GM21526 (cell line): ENCODE measurements around the gene COL10A1.

Source experiments
- ATAC-seq: cut with Tn5 transposase; IDR thresholded peaks from one replicate; pipeline ENCODE4 v1.9.1; 2021; ENCODE audit warnings: moderate library complexity; ENCODE audit not compliant: unreplicated experiment, low FRiP score

COL10A1 gene

GRCh38 chr6:116126032-116126431 is at the start of gene COL10A1:
TSS of gene COL10A1 (minus strand) at chr6:116126132. CDS start at chr6:116125492, 640 bp downstream.
- ATAC-seq, result no peak

DNA sequence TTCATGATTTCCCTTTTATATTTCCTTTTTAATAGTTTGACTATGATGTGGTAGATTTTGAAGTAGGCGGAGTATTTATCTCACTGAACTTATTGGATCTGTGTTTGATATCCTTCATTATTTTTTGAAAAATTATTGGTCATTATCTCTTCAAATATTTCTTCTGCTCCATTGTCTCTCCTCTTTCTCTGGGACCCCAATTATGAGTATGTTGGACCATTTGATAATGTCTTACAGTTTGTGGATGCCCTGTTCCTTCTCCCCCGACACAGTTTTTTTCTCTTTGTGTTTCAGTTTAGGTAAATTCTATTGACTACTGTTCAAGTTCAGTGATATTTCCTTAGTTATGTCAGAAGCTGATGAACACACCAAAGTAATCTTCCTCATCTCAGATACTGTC is 49.4 kb upstream of the COL10A1 start:
- no peak for ATAC-seq

GRCh38 chr6:116173928-116174327 is 48.0 kb upstream of the COL10A1 start:
- ATAC-seq, result no peak

- ATAC-seq, result no peak
Measured at GRCh38 chr6:116170358-116171057, 44.6 kb upstream of the COL10A1 start.

DNA sequence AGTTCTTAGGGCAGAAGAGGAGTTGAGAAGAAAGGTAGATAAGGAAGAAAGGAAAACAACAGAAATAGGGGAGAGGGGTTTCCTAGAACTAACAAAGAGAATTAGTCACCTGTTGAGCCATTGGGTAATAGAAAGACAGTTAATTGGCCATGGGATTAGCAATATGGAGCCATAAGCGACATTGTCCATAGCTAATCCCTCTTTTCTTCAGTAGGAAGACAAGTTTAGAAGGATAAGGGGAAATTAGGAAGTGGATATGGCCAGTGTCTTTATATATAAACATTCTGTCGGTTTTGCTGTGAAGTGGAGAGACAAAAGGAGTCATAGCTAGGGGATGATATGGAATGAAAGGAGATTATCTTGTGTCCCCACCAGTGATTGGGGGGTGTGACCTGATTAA is 43.9 kb upstream of the COL10A1 start:
- no peak for ATAC-seq

DNA sequence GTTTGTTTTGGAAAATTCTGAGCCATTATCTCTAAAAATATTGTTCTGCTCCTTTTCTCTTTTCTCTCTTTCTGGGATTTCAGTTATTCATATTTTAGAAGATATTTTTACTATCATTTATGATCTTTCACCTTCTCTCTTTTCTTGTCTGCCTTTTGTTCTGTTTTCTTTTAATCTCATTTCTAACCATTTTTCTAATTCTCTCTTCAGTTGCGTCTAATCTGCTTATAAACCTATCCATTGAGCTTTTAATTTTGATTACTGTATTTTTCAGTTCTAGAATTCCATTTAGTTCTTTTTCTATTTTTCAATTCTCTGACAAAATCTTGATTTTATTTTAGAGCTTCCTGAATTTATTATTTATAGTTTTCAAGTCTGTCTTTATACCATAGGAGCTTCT is 42.2 kb upstream of the COL10A1 start:
- no peak for ATAC-seq

- ATAC-seq, result no peak
Measured at GRCh38 chr6:116166369-116166768, 40.4 kb upstream of the COL10A1 start.

GRCh38 chr6:116165596-116165995 is 39.7 kb upstream of the COL10A1 start:
- no peak for ATAC-seq

GRCh38 chr6:116159782-116160524 is 34.0 kb upstream of the COL10A1 start:
- ATAC-seq, result no peak

- ATAC-seq, result no peak
Measured at GRCh38 chr6:116158641-116159040, 32.7 kb upstream of the COL10A1 start.

DNA sequence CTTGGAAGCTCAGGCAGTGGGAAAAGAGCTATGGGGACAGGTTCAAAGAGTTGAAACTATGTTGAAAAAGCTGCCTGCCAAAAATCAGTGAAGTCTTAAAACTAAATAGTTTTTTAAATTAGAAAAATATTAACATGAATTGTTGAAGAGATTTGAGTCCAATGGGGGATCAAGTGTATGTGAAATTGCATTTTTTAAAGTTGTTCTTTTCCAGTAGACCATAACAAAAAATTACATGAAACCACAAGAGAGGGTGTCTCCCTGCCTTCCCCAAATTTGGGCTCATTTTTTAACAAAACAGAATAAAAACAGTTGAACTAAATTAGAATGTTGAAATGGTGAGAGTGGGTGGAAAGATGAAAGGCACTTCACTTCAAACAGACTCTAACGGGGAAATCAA is 31.5 kb upstream of the COL10A1 start:
- ATAC-seq, result no peak

- no peak for ATAC-seq
Measured at GRCh38 chr6:116156405-116157326, 30.7 kb upstream of the COL10A1 start.

DNA sequence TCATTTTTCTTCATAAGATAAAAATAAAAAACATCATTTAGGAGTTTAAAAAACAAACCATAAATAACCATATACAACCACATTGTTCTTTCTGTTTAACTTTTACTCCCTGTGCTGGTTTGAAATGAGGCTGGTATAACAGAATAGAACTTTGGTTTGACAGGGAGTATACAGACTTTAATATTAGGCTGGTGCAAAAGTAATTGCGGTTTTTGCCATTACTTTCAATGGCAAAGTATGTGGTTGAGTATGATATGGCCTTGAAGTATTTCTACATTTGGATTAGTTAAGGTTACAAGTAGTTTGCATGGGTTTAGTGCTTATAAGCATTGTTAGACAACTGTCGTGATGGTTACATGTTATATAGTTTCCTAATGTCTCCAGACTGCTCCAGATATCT is 29.0 kb upstream of the COL10A1 start:
- ATAC-seq, result no peak

- ATAC-seq, result no peak
Measured at GRCh38 chr6:116152620-116153019, 26.7 kb upstream of the COL10A1 start.

DNA sequence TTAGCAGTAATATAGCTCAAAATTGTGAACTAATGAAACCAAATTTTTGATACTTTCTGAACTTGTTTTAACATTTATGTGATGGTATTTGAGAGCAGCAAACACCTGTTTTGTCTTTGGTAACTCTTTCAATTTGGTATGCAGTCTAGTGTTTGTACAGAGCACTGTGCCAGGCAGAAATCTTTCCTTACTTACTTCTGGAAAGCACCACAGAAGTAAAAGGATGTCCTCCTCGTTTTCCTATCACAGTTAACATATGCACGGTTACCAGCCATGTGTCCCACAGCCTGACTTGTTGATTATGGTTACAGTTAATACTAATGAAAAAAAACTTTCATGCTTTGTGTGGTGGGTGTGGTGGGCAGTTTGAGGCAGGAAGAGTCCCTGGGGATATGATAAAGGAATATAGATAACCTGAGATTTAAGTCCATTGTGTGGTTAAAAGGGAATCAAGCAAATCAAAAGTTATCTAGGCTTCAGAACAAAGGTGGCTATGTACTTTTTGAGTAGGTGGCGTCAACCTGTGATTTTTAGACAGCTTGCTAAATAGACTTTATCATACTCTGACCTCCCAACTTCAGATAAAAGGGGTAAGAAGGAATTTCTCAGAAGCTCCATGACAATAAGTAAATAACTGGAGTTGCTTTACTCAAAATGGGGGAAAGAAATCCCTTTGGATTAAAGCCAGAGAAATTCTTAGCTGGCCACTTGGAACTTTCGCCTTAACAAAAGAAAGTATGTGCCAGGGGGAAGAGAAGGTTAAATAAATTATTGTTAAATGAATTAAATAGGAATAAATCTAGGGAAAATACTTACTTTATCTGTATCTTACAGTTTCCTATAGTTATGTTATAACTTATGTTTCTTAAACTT is 20.1 kb upstream of the COL10A1 start:
- ATAC-seq, result no peak

- no peak for ATAC-seq
Measured at GRCh38 chr6:116144605-116145004, 18.7 kb upstream of the COL10A1 start.

DNA sequence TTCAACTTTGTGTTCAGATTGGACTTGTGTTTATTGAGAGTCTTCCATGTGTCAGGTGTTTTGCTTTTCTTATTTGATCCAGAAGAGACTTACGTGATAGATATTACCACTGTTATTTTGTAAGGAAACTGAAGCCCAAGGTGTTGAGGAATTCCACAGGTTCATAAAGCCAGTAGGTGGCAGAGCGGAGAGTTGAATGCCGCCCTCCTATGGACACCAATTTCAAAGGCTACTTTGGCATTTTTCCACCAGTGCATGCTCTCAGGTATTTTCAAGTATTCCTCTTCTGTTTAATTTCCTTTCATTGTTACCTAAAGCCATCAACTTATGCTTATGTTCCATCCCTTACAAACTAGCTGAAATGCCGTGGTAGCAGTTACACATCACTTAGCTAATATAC is 14.0 kb upstream of the COL10A1 start:
- no peak for ATAC-seq

DNA sequence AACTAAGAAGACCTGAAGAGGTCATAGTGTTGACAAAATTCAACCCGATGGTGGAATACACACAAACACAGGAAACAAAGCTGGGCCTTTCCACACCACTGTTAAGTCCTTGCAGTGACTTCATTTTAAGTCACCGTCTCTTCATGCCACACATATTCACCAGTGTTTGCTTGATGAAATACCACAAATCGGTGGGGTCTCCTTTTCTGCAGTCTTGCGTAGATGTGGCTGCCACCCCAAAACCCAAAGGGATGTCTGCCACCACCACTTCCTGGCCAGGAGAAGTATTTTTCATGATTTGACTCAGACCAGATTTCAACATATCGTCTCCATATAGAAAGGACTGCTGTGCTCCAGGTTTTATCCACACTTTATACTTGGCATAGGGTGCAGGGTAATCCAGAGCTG is 11.0 kb upstream of the COL10A1 start:
- ATAC-seq, result no peak

- no peak for ATAC-seq
Measured at GRCh38 chr6:116136373-116136772, 10.4 kb upstream of the COL10A1 start.

DNA sequence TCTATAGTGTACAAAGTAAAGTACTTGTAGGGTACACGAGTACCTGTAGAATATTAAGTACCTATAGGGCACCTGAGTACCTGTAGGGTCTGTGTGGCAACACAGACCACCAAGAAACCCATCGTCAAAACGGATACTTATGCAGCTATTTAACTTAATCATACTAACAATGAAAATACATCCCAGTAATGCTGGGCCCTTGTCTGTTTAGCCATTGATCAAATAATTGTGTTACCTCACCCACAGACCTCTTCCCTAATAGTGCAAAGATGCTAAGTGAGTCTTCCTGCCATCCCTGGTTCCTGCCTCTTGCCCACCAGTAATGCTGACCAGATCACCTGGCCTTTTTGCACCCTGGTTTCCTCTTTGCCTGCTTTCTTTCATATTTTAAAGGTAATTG is 7.5 kb upstream of the COL10A1 start:
- ATAC-seq, result no peak
